ENCODE measurements around the gene SDR42E2. TPM values are rescaled to one million over a fixed set of nuclear protein-coding genes. Genes with fewer than 3 reads are reported as not detected.

SDR42E2 gene
- total and polyA plus RNA-seq, 4 donors = 0.07 TPM; not detected in 3

GRCh38 chr16:22210854-22211253 is 48.5 kb downstream of the SDR42E2 start:
- Histone ChIP-seq H3K36me3 (ENCODE audit: control insufficient read depth in 4 of 4, insufficient read depth in 3 of 4, low read depth in 1 of 4, low read length in 3 of 4) (no peaks in the 10 kb centered on the region), H3K9me3 (ENCODE audit: control insufficient read depth in 4 of 4, low read length in 3 of 4) (no peaks in the 10 kb centered on the region)
- DNase-seq (ENCODE audit: low spot score) = no peak

GRCh38 chr16:22213236-22213635 is 50.9 kb downstream of the SDR42E2 start:
- Histone ChIP-seq H3K27me3 (ENCODE audit: control insufficient read depth in 4 of 4, insufficient read depth in 4 of 4, low read length in 3 of 4) (no peaks in the 10 kb centered on the region), H3K9ac (ENCODE audit: low read depth in 1 of 2, low read length in 2 of 2) (no peak overlapping the region), H3K27ac (ENCODE audit: low read depth in 1 of 2, low read length in 2 of 2) (no peak overlapping the region), H3K9me3 (ENCODE audit: control insufficient read depth in 4 of 4, low read length in 3 of 4) (no peaks in the 10 kb centered on the region), H3K36me3 (ENCODE audit: control insufficient read depth in 4 of 4, insufficient read depth in 3 of 4, low read depth in 1 of 4, low read length in 3 of 4) (no peaks in the 10 kb centered on the region), H3K4me1 (ENCODE audit: control insufficient read depth in 4 of 4, insufficient read depth in 4 of 4, low read length in 3 of 4) (peaks cover 0 to under 1% (median 0%) of the 10 kb centered on the region in 4 donors), H3K4me3 (ENCODE audit: low read depth in 1 of 3, low read length in 3 of 3) (no peak overlapping the region)
- no peak for DNase-seq (ENCODE audit: low spot score)
- whole genome bisulfite sequencing = 80% methylated on average over 4 of the region's 4 CpGs
- TF ChIP-seq FOXA1 (IDR thresholded peaks at IDR 0.05) (no peak), MAX (IDR thresholded peaks at IDR 0.05) (no peak), RAD21 (IDR thresholded peaks at IDR 0.05) (no peak), FOXA2 (IDR thresholded peaks at IDR 0.05) (no peak), JUND (IDR thresholded peaks at IDR 0.05) (no peak), ZBTB33 (IDR thresholded peaks at IDR 0.05) (no peak), SP1 (IDR thresholded peaks at IDR 0.05) (no peak), TAF1 (conservative IDR thresholded peaks at IDR 0.05) (no peak), GABPA (IDR thresholded peaks at IDR 0.05 in 1 of 2, conservative IDR thresholded peaks at IDR 0.05 in 1 of 2) (no peak), REST (IDR thresholded peaks at IDR 0.05) (no peak), ATF3 (IDR thresholded peaks at IDR 0.05) (no peak), RXRA (IDR thresholded peaks at IDR 0.05) (no peak), HNF4A (conservative IDR thresholded peaks at IDR 0.05) (no peak), CTCF (IDR thresholded peaks at IDR 0.05; ENCODE audit: low read depth, low read length, missing input control) (no peak)

More at GRCh38 chr16:22210854-22211253, 48.5 kb downstream of the SDR42E2 start:
- Histone ChIP-seq H3K27ac (ENCODE audit: low read depth in 1 of 2, low read length in 2 of 2) (no peak overlapping the region), H3K4me1 (ENCODE audit: control insufficient read depth in 4 of 4, insufficient read depth in 4 of 4, low read length in 3 of 4) (peaks cover 5 to 17% (median 10%) of the 10 kb centered on the region in 4 donors), H3K4me3 (ENCODE audit: low read depth in 1 of 3, low read length in 3 of 3) (no peak overlapping the region), H3K27me3 (ENCODE audit: control insufficient read depth in 4 of 4, insufficient read depth in 4 of 4, low read length in 3 of 4) (no peaks in the 10 kb centered on the region), H3K9ac (ENCODE audit: low read depth in 1 of 2, low read length in 2 of 2) (no peak overlapping the region)
- no peak for TF ChIP-seq ATF3 (IDR thresholded peaks at IDR 0.05)
- TF ChIP-seq RAD21 (IDR thresholded peaks at IDR 0.05) = no peak
- no peak for TF ChIP-seq EGR1 (IDR thresholded peaks at IDR 0.05; ENCODE audit: low read depth in 2 of 2)
- TF ChIP-seq TAF1 (conservative IDR thresholded peaks at IDR 0.05) = no peak
- no peak for TF ChIP-seq REST (IDR thresholded peaks at IDR 0.05)
- 91% methylated on average over 2 of the region's 2 CpGs for WGBS
